Neural progenitor cell (in vitro differentiated cells): Measurements from ENCODE around the gene GRIN2A.

Source experiments
- EZH2 ChIP-seq: fragments of 200-600 bp; sonication (generic); IDR thresholded peaks from 2 replicates; pipeline ENCODE4 v1.6.1; 2017; ENCODE audit warnings: antibody characterized with exemption, mild to moderate bottlenecking, moderate library complexity
- TF ChIP-seq, protein P1 (sequence below): fragments of 200-600 bp; sonication (generic); IDR thresholded peaks from 2 replicates; pipeline ENCODE4 v1.5.1; 2017; ENCODE audit warnings: antibody characterized with exemption, mild to moderate bottlenecking

DNA sequence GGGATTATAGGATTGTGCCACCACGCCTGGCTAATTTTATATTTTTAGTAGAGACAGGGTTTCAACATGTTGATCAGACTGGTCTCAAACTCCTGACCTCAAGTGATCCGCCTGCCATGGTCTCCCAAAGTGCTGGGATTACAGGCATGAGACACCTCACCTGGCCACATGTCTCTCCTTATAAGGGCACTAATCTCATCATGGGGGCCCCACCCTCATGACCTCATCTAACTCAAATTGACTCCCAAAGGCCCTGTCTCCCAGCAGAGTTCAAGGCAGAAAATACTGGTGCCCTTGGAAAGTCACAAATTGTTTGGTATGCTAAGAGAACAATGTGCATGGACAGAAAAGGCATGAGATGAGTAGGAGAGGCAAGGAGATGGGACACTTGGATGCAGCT lies 49.3 kb upstream of the GRIN2A start:
- TF ChIP-seq EZH2: no peak
- TF ChIP-seq, protein P1, sequence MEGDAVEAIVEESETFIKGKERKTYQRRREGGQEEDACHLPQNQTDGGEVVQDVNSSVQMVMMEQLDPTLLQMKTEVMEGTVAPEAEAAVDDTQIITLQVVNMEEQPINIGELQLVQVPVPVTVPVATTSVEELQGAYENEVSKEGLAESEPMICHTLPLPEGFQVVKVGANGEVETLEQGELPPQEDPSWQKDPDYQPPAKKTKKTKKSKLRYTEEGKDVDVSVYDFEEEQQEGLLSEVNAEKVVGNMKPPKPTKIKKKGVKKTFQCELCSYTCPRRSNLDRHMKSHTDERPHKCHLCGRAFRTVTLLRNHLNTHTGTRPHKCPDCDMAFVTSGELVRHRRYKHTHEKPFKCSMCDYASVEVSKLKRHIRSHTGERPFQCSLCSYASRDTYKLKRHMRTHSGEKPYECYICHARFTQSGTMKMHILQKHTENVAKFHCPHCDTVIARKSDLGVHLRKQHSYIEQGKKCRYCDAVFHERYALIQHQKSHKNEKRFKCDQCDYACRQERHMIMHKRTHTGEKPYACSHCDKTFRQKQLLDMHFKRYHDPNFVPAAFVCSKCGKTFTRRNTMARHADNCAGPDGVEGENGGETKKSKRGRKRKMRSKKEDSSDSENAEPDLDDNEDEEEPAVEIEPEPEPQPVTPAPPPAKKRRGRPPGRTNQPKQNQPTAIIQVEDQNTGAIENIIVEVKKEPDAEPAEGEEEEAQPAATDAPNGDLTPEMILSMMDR: no peak
